ENCODE measurements around the gene ACP4.

- no peak for TF ChIP-seq CTCF (IDR thresholded peaks at IDR 0.05)
- TF ChIP-seq ZFX (IDR thresholded peaks at IDR 0.05; ENCODE audit: borderline replicate concordance), result no peak
Measured at GRCh38 chr19:50830266-50831025, 40.2 kb downstream of the ACP4 start.

Data from 22Rv1 (cell line).